ENCODE data around the gene PDE4D. TPM values are rescaled to one million over a fixed set of nuclear protein-coding genes. Genes with fewer than 3 reads are reported as not detected.
A peak's percentile ranks its signal among the peaks of the same experiment; 100 is the strongest.

The PDE4D gene
- total RNA-seq, 4 donors from 2014 or later, result 35.0 to 121 (median 63.4) TPM

GRCh38 chr5:59516161-59516560 is 377.4 kb downstream of the PDE4D start:
- no peak overlapping the region for H3K27ac ChIP-seq
- H3K36me3 ChIP-seq, result no peaks in the 10 kb centered on the region
- no peaks in the 10 kb centered on the region for H3K4me1 ChIP-seq
- no peaks in the 10 kb centered on the region for H3K27me3 ChIP-seq
- no peak for TF ChIP-seq POLR2A (IDR thresholded peaks at IDR 0.05)
- no peak for TF ChIP-seq CTCF (IDR thresholded peaks at IDR 0.05)
- no peak for TF ChIP-seq EP300 (IDR thresholded peaks at IDR 0.05)
- TF ChIP-seq POLR2AphosphoS5 (IDR thresholded peaks at IDR 0.05), result no peak
- WGBS, 2 donors (ENCODE audit: low coverage in 1 of 2), result 79 to 96% methylated on average over 3 of the region's 3 CpGs
- H3K9me3 ChIP-seq, result no peaks in the 10 kb centered on the region
- no peak overlapping the region for H3K4me3 ChIP-seq
- no peak for ATAC-seq

- no peaks in the 10 kb centered on the region for H3K27me3 ChIP-seq
- ATAC-seq, result no peak
- H3K4me3 ChIP-seq, result no peak overlapping the region
- TF ChIP-seq CTCF (IDR thresholded peaks at IDR 0.05), result peak in 3 of 4 experiments; percentile 27 to 42 (median 28)
- no peak for TF ChIP-seq EP300 (IDR thresholded peaks at IDR 0.05)
- TF ChIP-seq POLR2AphosphoS5 (IDR thresholded peaks at IDR 0.05), result no peak
- no peaks in the 10 kb centered on the region for H3K4me1 ChIP-seq
- no peak overlapping the region for H3K27ac ChIP-seq
- WGBS, 2 donors (ENCODE audit: low coverage in 1 of 2), result 58 to 80% methylated on average over 1 of the region's 1 CpG
- no peaks in the 10 kb centered on the region for H3K36me3 ChIP-seq
- no peaks in the 10 kb centered on the region for H3K9me3 ChIP-seq
Measured at GRCh38 chr5:59506285-59506877, 387.1 kb downstream of the PDE4D start.

GRCh38 chr5:59504043-59504442 is 389.5 kb downstream of the PDE4D start:
- Histone ChIP-seq H3K4me1 (no peaks in the 10 kb centered on the region), H3K27me3 (no peaks in the 10 kb centered on the region), H3K36me3 (no peaks in the 10 kb centered on the region), H3K4me3 (no peak overlapping the region), H3K27ac (no peak overlapping the region), H3K9me3 (no peaks in the 10 kb centered on the region)
- no peak for TF ChIP-seq POLR2A (IDR thresholded peaks at IDR 0.05)
- no peak for TF ChIP-seq CTCF (IDR thresholded peaks at IDR 0.05)
- no peak for TF ChIP-seq POLR2AphosphoS5 (IDR thresholded peaks at IDR 0.05)
- TF ChIP-seq EP300 (IDR thresholded peaks at IDR 0.05), result no peak
- no peak for ATAC-seq

GRCh38 chr5:59503220-59503619 is 390.3 kb downstream of the PDE4D start:
- H3K27me3 ChIP-seq, result no peaks in the 10 kb centered on the region
- H3K4me1 ChIP-seq, result no peaks in the 10 kb centered on the region
- no peak for TF ChIP-seq CTCF (IDR thresholded peaks at IDR 0.05)
- no peak for TF ChIP-seq POLR2AphosphoS5 (IDR thresholded peaks at IDR 0.05)
- TF ChIP-seq POLR2A (IDR thresholded peaks at IDR 0.05), result no peak
- no peak for TF ChIP-seq EP300 (IDR thresholded peaks at IDR 0.05)
- H3K27ac ChIP-seq, result no peak overlapping the region
- no peak overlapping the region for H3K4me3 ChIP-seq
- H3K9me3 ChIP-seq, result no peaks in the 10 kb centered on the region
- WGBS, 2 donors (ENCODE audit: low coverage in 1 of 2), result 29 to 43% methylated on average over 1 of the region's 1 CpG
- no peak for ATAC-seq
- H3K36me3 ChIP-seq, result no peaks in the 10 kb centered on the region

GRCh38 chr5:59501316-59501715 is 392.2 kb downstream of the PDE4D start:
- Histone ChIP-seq H3K27me3 (no peaks in the 10 kb centered on the region), H3K9me3 (no peaks in the 10 kb centered on the region), H3K4me3 (no peak overlapping the region), H3K4me1 (no peaks in the 10 kb centered on the region), H3K36me3 (no peaks in the 10 kb centered on the region), H3K27ac (no peak overlapping the region)
- ATAC-seq, result no peak
- TF ChIP-seq POLR2A (IDR thresholded peaks at IDR 0.05) (no peak), EP300 (IDR thresholded peaks at IDR 0.05) (no peak), CTCF (IDR thresholded peaks at IDR 0.05) (no peak), POLR2AphosphoS5 (IDR thresholded peaks at IDR 0.05) (no peak)
- 38% methylated on average over 1 of the region's 1 CpG; no CpG with 5 or more reads in 1 of the 2 donors for WGBS, 2 donors (ENCODE audit: low coverage in 1 of 2)
